GM15510 (cell line): Measurements from ENCODE around the gene BRWD1.

Experiments used
- POLR2A ChIP-seq: IDR thresholded peaks from 3 replicates; pipeline ENCODE4 v1.6.1; 2011; ENCODE audit warnings: borderline replicate concordance; ENCODE audit not compliant: insufficient read length; ENCODE audit errors: extremely low read depth

Gene BRWD1

DNA sequence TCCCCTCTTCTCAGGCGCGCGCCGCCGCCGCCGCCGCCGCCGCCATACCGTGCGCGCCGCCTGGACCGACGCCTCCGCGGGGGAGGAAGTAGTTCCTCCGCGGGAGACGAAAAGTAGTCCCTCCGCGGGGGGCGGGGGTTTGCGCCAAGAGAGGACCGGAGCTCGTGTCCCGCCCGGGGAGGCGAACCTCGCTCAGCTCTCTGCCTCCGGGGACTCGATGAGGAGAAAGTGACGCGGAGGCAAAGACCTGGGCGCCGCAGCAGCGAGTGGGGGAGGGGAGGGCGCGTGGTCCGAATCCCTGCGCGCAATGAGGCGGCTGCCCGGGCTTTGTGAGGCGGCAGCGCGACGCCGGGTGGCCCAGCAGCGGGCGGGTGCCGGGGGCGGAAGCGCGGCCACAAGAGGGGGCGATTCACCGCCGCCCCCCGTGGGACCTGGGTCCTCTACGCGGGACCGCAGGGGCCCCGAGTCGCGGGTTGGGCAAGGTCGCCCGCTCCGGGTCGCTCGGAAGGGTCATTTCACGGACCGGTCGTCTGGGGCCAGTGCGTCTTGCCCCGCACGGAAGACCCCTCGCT is at the start of gene BRWD1:
Gene BRWD1 (minus strand): TSS at position 62 of the 572 bp plus-strand sequence. CDS start 141 bp downstream, outside the sequence.
- peak; percentile 72 for TF ChIP-seq POLR2A

DNA sequence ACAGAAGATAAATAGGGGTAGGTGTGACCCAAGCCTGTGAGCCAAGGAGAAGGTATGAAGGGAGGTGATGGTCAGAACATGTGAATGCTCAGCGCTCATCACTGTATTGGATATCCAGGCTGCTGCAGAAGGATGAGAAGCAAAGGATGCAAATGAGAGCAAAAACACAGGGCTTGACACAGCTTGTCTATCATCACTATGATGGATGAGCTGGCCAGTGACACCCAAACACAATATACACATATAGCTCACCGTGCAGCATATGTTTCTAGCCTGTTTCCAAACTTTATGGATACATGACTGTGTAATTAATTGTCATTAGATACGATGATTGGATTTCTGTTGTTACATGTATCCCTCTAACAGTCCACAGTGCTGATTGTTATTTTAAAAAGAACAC is 49.3 kb upstream of the BRWD1 start:
- no peak for TF ChIP-seq POLR2A

- TF ChIP-seq POLR2A: no peak
Measured at GRCh38 chr21:39359382-39359781, 46.0 kb upstream of the BRWD1 start.

DNA sequence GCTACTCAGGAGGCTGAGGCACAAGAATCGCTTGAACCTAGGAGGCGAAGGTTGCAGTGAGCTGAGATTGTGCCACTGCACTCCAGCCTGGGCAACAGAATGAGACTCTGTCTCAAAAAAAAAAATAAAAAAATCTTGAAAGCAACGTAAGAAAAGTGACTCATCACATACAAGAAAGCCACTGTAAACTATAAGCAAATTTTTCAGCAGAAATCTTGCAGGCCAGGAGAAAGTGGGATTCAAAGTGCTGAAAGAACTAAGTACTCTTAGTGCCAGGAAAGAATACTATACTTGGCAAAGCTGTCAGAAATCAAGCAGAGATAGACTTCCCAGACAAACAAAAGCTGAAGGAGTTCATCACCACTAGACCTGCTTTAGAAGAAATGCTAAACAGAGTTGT is 39.9 kb upstream of the BRWD1 start:
- TF ChIP-seq POLR2A: no peak

DNA sequence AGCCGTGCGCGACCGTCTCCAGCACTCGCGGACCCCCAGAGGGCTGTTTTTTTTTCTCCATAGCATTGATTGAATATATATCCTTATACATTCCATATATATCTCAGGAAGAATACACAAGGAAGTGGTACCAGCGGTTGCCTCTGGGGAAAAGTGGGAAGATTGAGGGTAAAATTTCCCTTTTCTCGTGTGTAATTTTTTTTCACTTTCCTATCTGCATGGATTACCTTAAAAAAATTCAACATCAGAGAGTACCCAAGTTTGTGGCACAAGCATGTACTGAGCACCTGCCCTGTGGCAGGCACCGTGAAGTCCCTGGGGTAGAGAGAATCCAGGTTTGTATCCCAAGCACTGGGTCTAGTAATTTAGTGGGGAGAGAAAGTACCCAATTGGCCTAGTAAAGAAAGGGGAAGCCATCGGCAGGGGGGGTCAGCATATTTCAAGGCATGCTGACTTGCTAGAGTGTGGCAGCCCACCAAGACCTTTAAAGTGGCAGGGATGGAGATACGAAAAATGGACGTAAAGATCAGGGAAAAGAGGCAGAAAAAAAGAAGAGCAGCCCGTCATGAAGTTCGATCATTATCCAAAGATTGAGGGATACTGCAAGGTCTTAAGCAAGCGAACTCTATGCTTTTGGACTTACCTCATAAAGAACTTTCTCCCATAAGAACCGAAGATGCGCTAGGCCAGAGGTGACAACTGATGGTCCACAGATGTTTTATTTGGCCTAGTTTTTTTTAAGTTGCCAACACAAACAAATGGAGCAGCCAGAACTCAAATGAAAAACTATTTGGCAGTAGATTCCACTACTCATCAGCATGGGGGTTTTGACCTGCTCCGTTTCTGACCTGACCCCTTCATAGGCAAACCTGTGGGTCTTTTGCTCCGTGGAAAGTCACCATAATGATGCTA is 36.9 kb upstream of the BRWD1 start:
- TF ChIP-seq POLR2A: no peak

- peak; percentile 82 for TF ChIP-seq POLR2A
Measured at GRCh38 chr21:39349211-39350093, 36.0 kb upstream of the BRWD1 start.

GRCh38 chr21:39348355-39349210 is 35.2 kb upstream of the BRWD1 start, which contains the start of gene HMGN1:
Gene HMGN1 (minus strand): TSS chr21:39349088. CDS start chr21:39348917, 171 bp downstream.
- TF ChIP-seq POLR2A: peak; percentile 69

GRCh38 chr21:39348040-39348354 is 34.6 kb upstream of the BRWD1 start:
- TF ChIP-seq POLR2A: no peak

GRCh38 chr21:39347537-39347936 is 34.1 kb upstream of the BRWD1 start:
- TF ChIP-seq POLR2A: no peak

GRCh38 chr21:39346671-39347331 is 33.4 kb upstream of the BRWD1 start:
- no peak for TF ChIP-seq POLR2A

- TF ChIP-seq POLR2A: no peak
Measured at GRCh38 chr21:39346206-39346605, 32.8 kb upstream of the BRWD1 start.

DNA sequence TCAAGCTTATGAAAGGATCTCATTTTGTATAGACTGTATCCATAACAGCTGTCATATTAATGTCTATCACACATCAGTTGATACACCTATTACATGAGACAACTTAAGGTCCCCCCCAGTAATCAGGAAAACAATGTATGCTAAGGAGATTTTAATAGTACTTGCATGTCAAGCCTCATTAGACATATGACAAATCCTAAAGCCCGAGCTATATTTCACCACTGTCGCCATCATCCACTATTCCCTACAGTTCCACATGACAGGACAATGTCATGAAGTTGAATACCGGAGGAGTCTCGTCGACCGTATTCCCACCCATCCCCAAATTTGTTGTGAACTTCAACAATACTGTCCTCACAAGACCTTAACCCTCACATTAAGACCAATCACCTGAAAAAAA is 32.0 kb upstream of the BRWD1 start:
- TF ChIP-seq POLR2A: no peak

GRCh38 chr21:39344848-39345247 is 31.4 kb upstream of the BRWD1 start:
- TF ChIP-seq POLR2A: no peak

- no peak for TF ChIP-seq POLR2A
Measured at GRCh38 chr21:39341249-39341923, 28.0 kb upstream of the BRWD1 start.

DNA sequence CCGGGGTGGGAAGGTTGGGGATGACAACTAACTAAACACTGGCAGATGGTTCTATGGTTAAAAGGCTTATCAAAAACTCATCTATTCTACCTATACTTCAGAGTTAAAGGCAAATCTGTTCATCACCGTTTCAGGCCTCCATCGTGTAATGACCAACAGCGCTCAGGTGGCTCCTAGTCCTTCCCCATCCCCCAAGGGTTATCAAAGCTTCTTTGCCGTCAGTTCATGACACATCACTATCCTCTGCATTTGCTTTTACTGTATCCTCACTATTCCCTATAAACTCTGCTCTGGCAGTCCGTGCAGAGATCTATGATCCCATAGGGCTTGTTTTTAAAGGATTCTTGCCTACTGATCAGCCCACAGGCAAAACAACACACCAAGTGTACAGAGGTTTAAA is 27.3 kb upstream of the BRWD1 start:
- TF ChIP-seq POLR2A: no peak
